DMS79 treated with DMSO at 0.1 percent for 48 hours (cell line): Measurements from ENCODE around the gene EXTL1.
A peak's percentile ranks its signal among the peaks of the same experiment; 100 is the strongest.
"Not testable (repeated sequence)": the region's sequence is repeated elsewhere in the genome, so short reads cannot be mapped to it uniquely, and the experiment has no call there.

Experiments
- DNase-seq: peaks from one replicate; lab custom pipeline; 2025; lab: John Stamatoyannopoulos, UW

The EXTL1 gene

GRCh38 chr1:26021647-26022403, at the start of gene EXTL1:
Gene EXTL1 (plus strand): TSS chr1:26021775. CDS start chr1:26022647, 872 bp downstream.
- DNase-seq, result no peak

DNA sequence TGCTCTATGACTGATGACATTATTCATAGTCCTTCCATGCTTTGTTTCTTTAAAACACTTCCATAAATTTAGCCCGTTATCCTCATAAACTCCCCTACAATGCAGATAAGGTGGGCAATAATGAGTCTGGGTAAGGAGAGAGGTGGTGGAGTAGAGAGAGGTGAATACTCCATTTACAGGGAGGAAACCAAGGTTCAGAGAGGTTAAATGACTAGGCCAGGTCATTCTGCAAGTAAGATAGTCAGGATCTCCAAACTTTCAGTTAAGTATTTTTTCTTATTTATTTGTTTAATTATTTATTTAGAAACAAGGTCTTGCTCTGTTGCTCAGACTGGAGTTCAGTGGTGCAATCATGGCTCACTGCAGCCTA, 49.8 kb upstream of the EXTL1 start:
- no peak for DNase-seq

GRCh38 chr1:25973610-25974321, 47.8 kb upstream of the EXTL1 start:
- no peak for DNase-seq

DNA sequence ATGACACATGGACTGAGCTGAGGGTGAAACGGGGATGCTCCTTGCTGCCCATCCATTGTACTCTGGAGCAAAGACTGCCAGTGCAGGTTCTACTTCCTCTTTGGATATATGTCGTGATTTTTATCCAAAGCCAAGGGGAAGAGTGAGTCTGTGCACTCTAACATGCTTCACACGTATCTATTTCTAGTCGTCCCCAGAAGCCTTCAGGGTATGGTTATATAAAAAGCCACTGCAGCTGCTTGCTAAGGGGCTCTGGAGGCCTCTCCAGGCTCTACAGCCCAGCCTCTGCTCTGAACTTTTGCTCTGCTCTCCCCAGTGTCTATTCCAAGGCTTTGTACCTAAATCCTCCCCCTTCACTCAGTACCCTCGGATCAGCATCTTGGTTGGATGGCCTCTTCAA, 43.8 kb upstream of the EXTL1 start:
- DNase-seq, result no peak

- DNase-seq, result no peak
These were observed 43.2 kb upstream of the EXTL1 start for GRCh38 chr1:25978403-25978802.

- DNase-seq, result no peak
These were observed 42.4 kb upstream of the EXTL1 start for GRCh38 chr1:25979210-25979609.

DNA sequence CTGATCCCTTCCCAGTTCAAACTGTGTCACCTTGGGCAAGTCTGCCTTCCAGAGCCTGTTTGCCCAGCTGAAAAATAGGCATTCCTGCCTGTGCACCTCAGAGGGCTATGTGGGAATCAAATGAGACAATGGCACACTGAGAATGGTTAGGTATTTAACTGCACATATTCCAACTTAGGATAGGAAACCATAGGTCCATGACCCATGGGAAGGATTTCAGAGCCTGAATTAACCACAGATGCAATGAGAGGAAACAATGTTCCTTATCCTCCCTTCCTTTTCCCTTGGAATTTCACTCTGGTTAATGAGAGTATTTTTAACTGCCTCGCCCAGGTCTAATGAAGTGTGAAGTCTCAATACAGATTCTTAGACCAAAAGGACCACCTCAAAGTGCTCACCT, 36.4 kb upstream of the EXTL1 start:
- no peak for DNase-seq

DNA sequence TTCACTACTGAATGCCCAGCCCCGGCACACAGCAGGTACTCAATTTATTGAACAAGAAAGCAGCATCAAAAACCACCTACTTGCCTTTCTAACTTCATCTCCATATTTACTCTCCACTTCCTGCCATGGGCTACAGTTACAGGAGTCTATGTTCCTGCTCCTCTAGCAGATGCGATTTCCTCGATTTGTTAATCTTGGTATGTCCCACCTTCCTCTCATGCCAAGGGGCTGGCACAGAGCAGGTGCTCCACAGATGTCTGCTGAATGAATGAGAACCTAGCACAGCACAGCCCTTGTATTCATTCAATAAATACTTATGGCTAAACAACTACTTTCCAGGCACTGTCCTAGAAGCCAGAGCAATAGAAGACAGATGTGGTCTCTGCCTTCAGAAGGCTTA, 35.9 kb upstream of the EXTL1 start:
- no peak for DNase-seq

DNA sequence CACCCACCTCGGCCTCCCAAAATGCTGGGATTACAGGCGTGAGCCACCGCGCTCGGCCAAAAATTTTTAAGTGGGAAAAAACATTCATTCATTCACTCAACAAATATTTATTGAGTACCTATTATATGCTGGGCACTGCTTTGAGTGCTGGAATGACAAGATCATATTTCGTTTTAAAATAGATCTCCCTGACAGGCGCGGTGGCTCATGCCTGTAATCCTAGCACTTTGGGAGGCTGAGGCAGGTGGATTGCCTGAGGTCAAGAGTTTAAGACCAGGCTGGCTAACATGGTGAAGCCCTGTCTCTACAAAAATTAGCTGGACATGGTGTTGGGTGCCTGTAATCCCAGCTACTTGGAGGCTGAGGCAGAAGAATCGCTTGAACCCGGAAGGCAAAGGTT, 34.8 kb upstream of the EXTL1 start:
- not testable (repeated sequence) for DNase-seq

GRCh38 chr1:25987951-25988350, 33.6 kb upstream of the EXTL1 start:
- no peak for DNase-seq

DNA sequence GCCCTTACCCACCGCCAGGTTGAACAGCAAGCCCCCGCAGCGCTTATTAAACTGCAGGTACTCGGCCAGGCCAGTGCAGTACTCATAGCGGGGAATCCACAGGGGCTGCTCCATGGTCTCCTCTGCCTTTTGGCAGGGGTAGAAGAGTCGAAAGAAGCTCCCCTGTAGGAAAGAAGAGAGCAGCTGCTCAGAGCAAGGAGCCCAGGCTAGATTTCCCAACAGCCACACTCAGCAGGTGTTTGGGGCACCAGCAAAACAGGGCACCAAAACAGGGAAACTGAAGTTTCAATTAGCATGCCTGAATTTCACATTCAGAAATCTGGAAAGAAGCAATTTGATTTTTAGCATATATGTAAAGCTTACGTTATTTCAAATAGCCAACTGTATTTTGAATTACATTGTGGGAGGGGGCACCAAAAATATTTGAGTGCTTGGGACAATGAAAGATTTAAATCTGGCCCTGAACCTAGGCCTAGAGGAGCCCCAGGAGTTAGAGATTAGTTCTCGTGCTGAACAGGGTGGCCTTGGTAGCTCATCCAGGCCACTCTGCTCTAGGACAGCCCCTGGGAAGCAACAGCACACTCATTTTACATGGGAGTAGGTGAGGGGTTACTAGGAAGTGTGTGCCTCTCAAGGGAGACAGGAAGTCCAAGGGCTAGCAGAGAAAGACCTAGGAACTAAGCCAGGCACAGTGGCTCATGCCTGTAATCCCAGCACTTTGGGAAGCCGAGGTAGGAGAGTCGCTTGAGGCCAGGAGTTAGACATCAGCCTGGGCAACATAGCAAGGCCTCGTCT, 31.9 kb upstream of the EXTL1 start:
- DNase-seq, result no peak

DNA sequence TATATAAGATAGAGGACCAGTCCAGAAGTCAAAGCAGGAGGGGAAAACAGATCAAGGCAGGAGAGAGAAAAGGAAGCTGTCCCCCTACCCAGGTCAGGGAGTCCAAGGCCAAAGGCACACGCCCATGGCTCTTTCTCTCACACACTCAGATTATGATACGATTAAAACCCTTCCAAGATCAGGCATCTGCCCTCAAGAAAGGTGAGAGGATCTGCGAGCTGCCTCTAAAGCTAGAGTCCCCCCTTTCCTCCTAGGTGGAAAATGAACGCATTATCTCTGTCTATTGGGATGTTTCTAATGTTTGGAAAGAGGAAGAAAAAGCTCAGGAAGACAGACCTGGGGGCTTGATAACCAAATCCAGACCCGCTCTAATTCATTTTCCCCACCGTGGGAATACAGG, 31.3 kb upstream of the EXTL1 start:
- no peak for DNase-seq

DNA sequence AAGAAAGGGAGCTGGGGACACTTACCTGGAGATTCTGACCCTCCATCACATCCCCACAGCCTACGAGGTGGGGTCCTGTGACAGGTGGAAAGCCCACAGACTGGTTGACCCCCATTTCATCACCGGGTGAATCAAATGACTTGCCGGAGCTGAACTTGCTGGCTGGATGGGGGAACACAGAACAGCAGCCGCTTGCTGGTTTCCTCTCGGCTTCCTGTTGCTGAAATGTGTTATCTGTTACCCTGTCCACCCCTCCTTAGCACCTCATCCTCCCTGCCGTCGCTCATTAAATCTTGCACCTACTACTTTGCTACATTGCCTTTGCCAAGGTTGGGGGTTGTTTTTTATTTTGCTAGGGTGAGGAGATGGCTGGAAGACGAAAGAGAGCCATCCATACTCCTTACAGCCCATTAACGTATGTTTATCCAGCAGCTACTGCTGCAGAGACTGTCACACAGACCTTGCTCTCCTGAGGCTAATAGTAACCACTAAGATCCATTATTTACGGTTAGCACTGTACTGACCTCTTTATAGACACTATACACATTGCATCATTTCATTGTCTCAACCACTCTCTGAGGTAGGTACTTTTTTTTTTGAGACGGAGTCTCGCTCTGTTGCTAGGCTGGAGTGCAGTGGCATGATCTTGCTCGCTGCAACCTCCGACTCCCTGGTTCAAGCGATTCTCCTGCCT, 30.7 kb upstream of the EXTL1 start:
- DNase-seq, result no peak

DNA sequence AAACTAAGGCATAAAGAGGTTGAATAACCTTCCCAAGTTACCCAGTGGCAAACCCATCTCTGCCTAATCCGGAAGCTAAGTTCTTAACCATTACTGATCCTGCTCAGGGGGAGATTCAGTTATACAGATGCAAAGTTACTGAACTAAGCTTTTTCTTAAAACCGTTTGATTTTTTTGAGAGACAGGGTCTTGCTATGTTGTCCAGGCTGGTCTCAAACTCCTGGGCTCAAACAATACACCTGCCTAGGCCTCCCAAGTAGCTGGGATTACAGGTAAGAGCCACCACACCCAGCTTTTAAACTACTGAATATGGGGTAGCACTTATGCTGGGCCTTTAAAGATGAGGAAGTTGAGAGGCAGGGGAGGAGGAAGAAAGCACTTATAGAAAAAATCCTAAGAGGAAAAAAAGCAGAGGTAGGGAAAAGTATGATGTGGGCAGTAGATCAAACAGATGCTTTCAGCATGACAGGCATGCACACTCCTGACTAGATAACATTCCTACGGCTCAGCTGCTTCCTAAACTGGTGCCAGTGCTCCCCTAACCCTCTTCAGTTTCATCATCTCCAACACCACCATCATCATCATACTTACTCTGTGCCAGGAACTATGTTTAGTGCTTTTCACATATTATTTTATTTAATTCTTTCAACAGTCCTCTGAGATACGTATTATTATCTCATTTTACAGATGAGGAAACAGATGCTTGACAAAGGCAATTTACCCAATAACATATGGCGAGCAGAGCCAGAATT, 29.5 kb upstream of the EXTL1 start:
- no peak for DNase-seq

GRCh38 chr1:25992689-25993171, 28.8 kb upstream of the EXTL1 start:
- no peak for DNase-seq

GRCh38 chr1:25993197-25993951, 28.2 kb upstream of the EXTL1 start:
- DNase-seq, result no peak

- no peak for DNase-seq
These were observed 27.0 kb upstream of the EXTL1 start for GRCh38 chr1:25994402-25995150.

- DNase-seq, result peak; percentile 48
These were observed 24.4 kb upstream of the EXTL1 start for GRCh38 chr1:25996966-25997827.
